Measurements from ENCODE around the gene PRKACA. TPM values are rescaled to one million over a fixed set of nuclear protein-coding genes. Genes with fewer than 3 reads are reported as not detected.

PRKACA gene
- total and polyA plus RNA-seq, 10 of the 15 experiments (the other 5 are each of a cell fraction or from before 2014, with no cell fraction given), result 0.53 to 68.5 (median 11.2) TPM

GRCh38 chr19:14102756-14103155 lies 14.8 kb downstream of the PRKACA start (continued):
- TF ChIP-seq PRDM15 (CRISPR knock-in tag; IDR thresholded peaks at IDR 0.05), result no peak
- TF ChIP-seq ZNF384 (IDR thresholded peaks at IDR 0.05; ENCODE audit: borderline replicate concordance, low read depth, low read length), result no peak
- TF ChIP-seq NFIC (IDR thresholded peaks at IDR 0.05; ENCODE audit: low read depth, low read length), result no peak

- Histone ChIP-seq H3K36me3 (ENCODE audit: control insufficient read depth in 2 of 2, insufficient read depth in 2 of 2, low read length in 1 of 2) (peaks cover 6 to 14% of the 10 kb centered on the region in 2 experiments), H3K4me3 (no peak overlapping the region), H3K79me2 (ENCODE audit: control insufficient read depth, insufficient read depth, low read length) (no peaks in the 10 kb centered on the region), H4K20me1 (ENCODE audit: control insufficient read depth, insufficient read depth) (no peaks in the 10 kb centered on the region), H3K9me3 (replicated peaks; ENCODE audit: control insufficient read depth, insufficient read depth, low read length) (no peaks in the 10 kb centered on the region), H3K9ac (ENCODE audit: control insufficient read depth, insufficient read depth, low read length) (no peak overlapping the region), H3K4me2 (ENCODE audit: control insufficient read depth, insufficient read depth) (no peak overlapping the region), H3K4me1 (ENCODE audit: control insufficient read depth, insufficient read depth, low read length) (no peaks in the 10 kb centered on the region), H3K27me3 (replicated peaks in 1 of 2; ENCODE audit: control insufficient read depth in 2 of 2, insufficient read depth in 2 of 2, low read length in 1 of 2) (no peaks in the 10 kb centered on the region), H2AFZ (ENCODE audit: control insufficient read depth, low read depth, low read length) (no peak overlapping the region), H3K27ac (ENCODE audit: control insufficient read depth, insufficient read depth) (no peak overlapping the region)
- DNase-seq (ENCODE audit: low read depth, low spot score), result no peak
- ATAC-seq, result no peak
- no peak for TF ChIP-seq HDAC2 (IDR thresholded peaks at IDR 0.05)
- no peak for TF ChIP-seq EED (IDR thresholded peaks at IDR 0.05; ENCODE audit: low read depth)
- WGBS (ENCODE audit: insufficient coverage, insufficient replicate concordance, low lambda C conversion rate, missing lambda C conversion rate), result 92% methylated on average over 11 of the region's 11 CpGs
- BruUV-seq (replicated peaks), result no TSS peak
- in situ Hi-C loops (cut with MboI) (no loop called here), intact Hi-C loops (cut with micrococcal nuclease; ENCODE audit: unreplicated experiment) (no loop called here)
- ChIA-PET RAD21 (ENCODE audit: unreplicated experiment) (no interaction called here), POLR2A (no interaction called here), CTCF (interaction anchor here (2.2 kb wide), 1 partner anchor 12 kb away, joined by 12 read pairs; no protein-coding TSS in a partner anchor), SMC1A (ENCODE audit: uncharacterized antibody, unreplicated experiment) (interaction anchor here (0.7 kb wide), 1 partner anchor 289 kb away, joined by 3 read pairs; no protein-coding TSS in a partner anchor)
- FAIRE-seq, result peak; percentile 23
These were observed 15.4 kb downstream of the PRKACA start for GRCh38 chr19:14102102-14102696.

Data from GM12878 (cell line).